Stimulated activated CD8-positive, alpha-beta memory T cell treated with anti-CD3 and anti-CD28 coated beads, Interleukin-12 subunit alpha, Interleukin-12 subunit beta, amount 100 ng/mL, for 24 hours (primary cell): ENCODE measurements around the gene TBC1D5.
"Not testable (repeated sequence)": the region's sequence is repeated elsewhere in the genome, so short reads cannot be mapped to it uniquely, and the experiment has no call there.

Experiments
- DNase-seq: peaks from one replicate; pipeline ENCODE4 v3.0.0-alpha.2; 2020; ENCODE audit errors: extremely low read depth

TBC1D5 gene

GRCh38 chr3:17747890-17748247 lies 5.4 kb upstream of the TBC1D5 start:
- DNase-seq: no peak

- no peak for DNase-seq
Measured at GRCh38 chr3:17747174-17747889, 4.9 kb upstream of the TBC1D5 start.

- DNase-seq: no peak
Measured at GRCh38 chr3:17745894-17746293, 3.5 kb upstream of the TBC1D5 start.

- no peak for DNase-seq
Measured at GRCh38 chr3:17745301-17745700, 2.9 kb upstream of the TBC1D5 start.

GRCh38 chr3:17744693-17745092 lies 2.3 kb upstream of the TBC1D5 start:
- no peak for DNase-seq

GRCh38 chr3:17743658-17743995 lies 1.2 kb upstream of the TBC1D5 start:
- DNase-seq: no peak

GRCh38 chr3:17742880-17743657 lies 638 bp upstream of the TBC1D5 start:
- no peak for DNase-seq

- no peak for DNase-seq
Measured at GRCh38 chr3:17741621-17742101, 770 bp downstream of the TBC1D5 start.

GRCh38 chr3:17740721-17741141 lies 1.7 kb downstream of the TBC1D5 start:
- DNase-seq: no peak

GRCh38 chr3:17738921-17739320 lies 3.5 kb downstream of the TBC1D5 start:
- DNase-seq: no peak

GRCh38 chr3:17738219-17738618 lies 4.2 kb downstream of the TBC1D5 start:
- no peak for DNase-seq

GRCh38 chr3:17737591-17737990 lies 4.8 kb downstream of the TBC1D5 start:
- DNase-seq: no peak

- not testable (repeated sequence) for DNase-seq
Measured at GRCh38 chr3:17735362-17735761, 7.1 kb downstream of the TBC1D5 start.

GRCh38 chr3:17733768-17734167 lies 8.7 kb downstream of the TBC1D5 start:
- DNase-seq: no peak

- DNase-seq: no peak
Measured at GRCh38 chr3:17733215-17733614, 9.2 kb downstream of the TBC1D5 start.

GRCh38 chr3:17730318-17730967 lies 12.0 kb downstream of the TBC1D5 start:
- no peak for DNase-seq

GRCh38 chr3:17726313-17726712 lies 16.1 kb downstream of the TBC1D5 start:
- DNase-seq: no peak

- not testable (repeated sequence) for DNase-seq
Measured at GRCh38 chr3:17725844-17726243, 16.6 kb downstream of the TBC1D5 start.

GRCh38 chr3:17724948-17725347 lies 17.5 kb downstream of the TBC1D5 start:
- DNase-seq: no peak

GRCh38 chr3:17724122-17724521 lies 18.3 kb downstream of the TBC1D5 start:
- DNase-seq: no peak

- no peak for DNase-seq
Measured at GRCh38 chr3:17717411-17717810, 25.0 kb downstream of the TBC1D5 start.

- DNase-seq: no peak
Measured at GRCh38 chr3:17714473-17714872, 28.0 kb downstream of the TBC1D5 start.
